NB4 (cell line): ENCODE results near the gene MYO15B.

Experiments
- CTCF ChIP-seq: IDR thresholded peaks from one replicate; pipeline ENCODE4 v1.5.1; 2012; ENCODE audit warnings: low read depth, low read length
- POLR2A ChIP-seq: IDR thresholded peaks from 2 replicates; pipeline ENCODE4 v1.6.1; 2011; ENCODE audit warnings: mild to moderate bottlenecking; ENCODE audit not compliant: insufficient read length; ENCODE audit errors: extremely low read depth

- no peak for TF ChIP-seq POLR2A
- TF ChIP-seq CTCF: no peak
Observed at GRCh38 chr17:75610103-75610984, 22.7 kb downstream of the MYO15B start.
